GM03348 (cell line): ENCODE measurements around the gene CLK2.
A peak's percentile ranks its signal among the peaks of the same experiment; 100 is the strongest.
"Not testable (repeated sequence)": the region's sequence is repeated elsewhere in the genome, so short reads cannot be mapped to it uniquely, and the experiment has no call there.

ENCODE experiments used
- DNase-seq: peaks from one replicate; pipeline ENCODE4 v3.0.0; 2012; ENCODE audit warnings: low spot score

The CLK2 gene

DNA sequence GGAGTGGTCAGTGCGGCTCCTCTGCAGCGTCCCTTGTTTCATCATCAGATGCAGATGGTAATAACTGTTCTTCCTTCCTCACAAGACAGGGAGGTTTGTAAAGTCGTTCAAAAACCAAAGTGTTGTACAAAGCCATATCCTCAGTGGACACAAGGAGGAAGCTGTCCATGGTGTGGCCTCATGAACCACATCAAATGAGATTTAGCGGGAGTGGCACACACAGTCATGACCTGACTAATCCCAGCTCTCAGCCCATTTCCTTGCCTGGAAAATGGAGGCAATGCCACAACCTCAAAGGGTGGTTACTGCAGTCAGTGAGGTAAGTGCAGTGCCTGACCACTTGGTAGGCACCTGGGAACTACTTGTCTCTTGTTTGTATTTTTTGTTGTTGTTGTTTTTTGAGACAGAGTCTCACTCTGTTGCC lies 31.5 kb downstream of the CLK2 start:
- DNase-seq, result no peak

DNA sequence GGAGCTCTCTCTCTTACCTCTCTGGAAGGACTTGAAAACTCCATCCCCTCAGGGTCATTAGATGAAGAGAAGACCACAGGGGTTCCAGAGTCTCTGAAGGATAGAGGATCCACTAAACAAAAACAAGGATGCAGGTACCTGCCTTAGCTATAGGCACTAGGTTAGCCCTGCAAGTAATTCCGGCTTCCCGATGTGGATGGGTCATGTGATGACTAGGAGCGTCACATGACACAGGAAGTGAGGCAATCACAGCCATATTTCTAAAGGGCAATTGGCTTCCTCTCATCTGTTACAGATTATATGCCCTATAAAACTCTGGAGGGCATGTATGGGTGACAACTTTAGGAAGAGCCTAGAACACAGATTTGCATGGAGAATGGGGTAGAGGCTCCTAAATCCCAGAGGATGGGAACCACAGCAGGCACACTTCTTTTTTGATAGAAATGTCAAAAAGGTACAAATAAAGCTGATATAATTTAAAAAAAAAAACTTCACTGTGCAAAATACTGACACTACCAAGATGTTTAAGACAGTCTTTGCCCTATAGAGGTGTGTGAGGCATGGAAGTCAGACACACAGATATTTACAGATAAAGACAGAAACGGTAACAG lies 32.1 kb downstream of the CLK2 start:
- peak; percentile 79 for DNase-seq

DNA sequence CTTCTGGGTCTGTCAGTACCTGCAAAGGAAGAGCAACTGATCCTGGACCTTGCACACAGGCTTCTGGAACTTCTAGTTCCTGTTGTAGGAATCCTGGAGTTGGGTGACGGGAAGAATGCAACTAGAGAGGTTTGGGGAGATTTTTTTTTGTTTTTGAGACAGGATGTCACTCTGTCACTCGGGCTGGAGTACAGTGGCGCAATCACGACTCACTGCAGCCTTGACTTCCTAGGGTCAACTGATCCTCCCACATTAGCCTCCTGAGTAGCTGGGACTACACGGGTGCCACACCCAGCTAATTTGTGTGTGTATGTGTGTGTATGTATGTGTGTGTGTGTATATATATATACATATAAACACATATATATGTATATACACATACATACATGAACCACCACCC lies 36.9 kb downstream of the CLK2 start:
- no peak for DNase-seq

DNA sequence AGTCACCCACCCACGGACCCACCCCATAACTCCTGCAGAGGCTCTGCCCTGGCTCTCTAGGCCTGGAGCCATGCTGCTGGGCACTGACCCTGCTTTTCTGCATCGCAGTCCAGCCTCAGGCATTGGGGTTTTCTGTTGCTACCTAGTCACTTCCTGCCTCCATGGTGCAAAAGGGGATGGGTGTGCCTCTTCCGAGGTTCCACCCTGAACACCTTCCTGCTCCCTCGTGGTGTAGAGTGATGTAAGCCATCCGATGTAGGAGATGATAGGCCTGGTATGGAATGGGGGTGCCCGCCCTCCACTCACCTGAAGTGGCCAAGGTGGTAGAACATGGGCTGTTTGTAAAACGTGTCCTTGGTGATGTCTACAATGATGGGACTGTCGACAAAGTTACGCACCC lies 37.9 kb downstream of the CLK2 start:
- DNase-seq, result not testable (repeated sequence)

GRCh38 chr1:155233502-155233901 lies 39.8 kb downstream of the CLK2 start:
- not testable (repeated sequence) for DNase-seq

DNA sequence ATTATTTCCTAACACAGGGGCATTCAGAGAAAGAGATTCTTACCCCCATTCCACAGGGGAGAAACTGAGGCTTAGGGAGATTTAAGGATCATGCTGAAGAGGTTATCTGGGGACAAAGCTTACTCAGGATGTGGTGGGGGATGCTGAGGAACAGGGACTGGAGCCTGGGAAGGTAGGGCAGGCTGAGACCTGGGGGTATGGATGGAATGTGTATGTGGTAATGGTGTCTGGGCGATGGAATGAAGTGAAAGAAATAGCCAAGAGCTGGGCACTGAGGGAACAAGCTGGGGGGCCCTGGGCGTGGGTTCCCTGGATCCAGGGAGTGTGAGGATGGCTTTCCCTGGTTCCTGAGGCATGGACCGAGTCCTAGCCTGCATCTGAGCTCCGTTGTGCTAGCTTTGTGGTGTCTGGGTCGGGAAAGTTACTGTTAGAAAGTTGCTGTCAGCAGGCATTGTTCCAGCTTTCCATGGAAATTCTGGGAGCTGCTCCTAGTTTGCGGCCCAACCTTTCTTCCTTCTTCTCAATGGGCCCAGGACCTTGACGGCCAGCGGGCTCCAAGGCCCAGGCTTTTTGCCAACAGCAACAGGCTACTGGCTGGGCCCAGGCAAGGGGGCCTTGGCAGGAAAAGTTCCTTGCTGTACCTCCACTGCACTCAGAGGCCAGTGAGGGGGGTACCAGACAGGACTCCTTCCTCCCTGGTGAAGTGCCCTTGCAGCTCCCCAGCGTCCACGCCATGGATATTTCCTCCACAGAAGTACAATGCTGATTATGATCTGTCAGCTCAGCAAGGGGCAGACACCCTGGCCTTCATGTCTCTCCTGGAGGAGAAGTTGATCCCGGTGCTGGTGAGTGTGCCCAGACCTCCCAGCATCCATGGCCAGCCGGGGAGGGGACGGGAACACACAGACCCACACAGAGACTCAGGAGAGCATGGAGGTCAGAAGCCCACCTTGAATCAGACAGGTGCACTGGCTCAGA lies 41.0 kb downstream of the CLK2 start:
- DNase-seq, result peak; percentile 16

- not testable (repeated sequence) for DNase-seq
These were observed 42.0 kb downstream of the CLK2 start for GRCh38 chr1:155231302-155231701.

DNA sequence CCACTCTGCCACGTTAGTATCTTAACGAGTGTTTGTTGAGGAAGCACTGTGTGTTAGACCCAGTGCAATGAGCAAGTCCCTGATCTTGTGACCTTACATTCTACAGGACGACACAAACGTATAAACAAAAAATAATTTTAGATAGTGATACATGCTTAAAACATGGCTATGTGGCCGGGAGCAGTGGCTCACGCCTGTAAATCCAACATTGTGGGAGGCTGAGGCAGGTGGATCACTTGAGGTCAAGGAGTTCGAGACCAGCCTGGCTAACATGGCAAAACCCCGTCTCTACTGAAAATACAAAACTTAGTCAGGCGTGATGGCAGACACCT lies 45.2 kb downstream of the CLK2 start:
- DNase-seq, result no peak

DNA sequence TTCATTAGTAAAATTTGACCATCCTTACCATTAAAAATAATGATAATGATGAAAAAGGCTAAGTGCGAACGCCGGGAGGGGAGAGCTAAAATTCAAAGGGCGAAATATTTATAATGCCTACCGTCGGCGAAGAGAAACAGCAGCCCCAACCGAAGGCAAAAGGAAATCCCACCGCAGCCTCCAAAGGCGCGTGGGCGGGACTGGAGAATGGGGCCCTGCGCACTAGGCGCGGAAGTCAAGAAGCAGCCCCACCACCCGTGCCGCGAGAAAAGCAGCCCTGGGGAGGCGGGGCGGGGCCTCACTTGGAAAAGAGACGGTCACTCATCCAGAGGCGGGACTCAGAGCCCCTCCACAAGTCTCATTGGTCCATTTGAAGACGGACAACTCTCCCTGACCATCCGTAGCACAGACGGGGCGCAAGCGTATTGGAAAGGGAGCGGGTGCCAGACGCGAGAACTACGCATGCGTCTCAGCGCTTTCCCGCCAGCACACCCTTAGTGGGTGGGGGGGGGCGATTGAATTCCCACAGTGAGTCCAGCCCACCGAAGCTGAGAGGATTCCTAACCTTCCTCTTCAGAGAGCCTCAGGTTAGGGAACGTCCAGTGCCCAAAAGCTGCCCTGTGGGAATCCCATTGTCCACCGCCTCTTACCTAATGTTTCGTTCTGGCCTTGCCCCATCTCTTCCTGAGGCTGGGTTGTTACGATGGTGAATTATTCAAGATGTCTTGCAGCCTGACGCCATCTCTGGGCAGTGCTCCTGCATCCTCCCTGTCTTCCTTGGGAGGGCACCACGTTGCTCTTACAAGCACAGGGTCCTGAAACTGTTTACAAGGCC lies 45.8 kb downstream of the CLK2 start:
- DNase-seq, result peak; percentile 99

DNA sequence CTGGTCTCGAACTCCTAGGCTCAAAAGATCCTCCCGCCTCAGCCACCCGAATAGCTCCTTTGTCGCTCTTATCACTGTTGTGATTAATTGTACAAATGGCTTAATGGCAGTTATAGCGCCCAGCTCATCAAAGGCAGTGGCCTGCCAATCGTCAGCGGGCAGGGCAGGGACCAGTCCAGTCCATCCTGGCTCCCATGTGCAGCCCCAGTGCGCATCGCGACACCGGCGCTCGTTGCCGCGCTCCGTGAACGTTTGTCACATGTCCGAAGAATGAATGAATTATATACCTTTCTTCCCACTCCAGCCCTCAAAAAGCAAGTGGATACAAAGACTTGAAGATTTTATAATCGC lies 46.4 kb downstream of the CLK2 start:
- peak; percentile 37 for DNase-seq

- peak; percentile 69 for DNase-seq
These were observed 47.0 kb downstream of the CLK2 start for GRCh38 chr1:155226188-155226909.

- DNase-seq, result not testable (repeated sequence)
These were observed 47.9 kb downstream of the CLK2 start for GRCh38 chr1:155225404-155225759.

GRCh38 chr1:155223047-155223446 lies 50.3 kb downstream of the CLK2 start:
- no peak for DNase-seq

DNA sequence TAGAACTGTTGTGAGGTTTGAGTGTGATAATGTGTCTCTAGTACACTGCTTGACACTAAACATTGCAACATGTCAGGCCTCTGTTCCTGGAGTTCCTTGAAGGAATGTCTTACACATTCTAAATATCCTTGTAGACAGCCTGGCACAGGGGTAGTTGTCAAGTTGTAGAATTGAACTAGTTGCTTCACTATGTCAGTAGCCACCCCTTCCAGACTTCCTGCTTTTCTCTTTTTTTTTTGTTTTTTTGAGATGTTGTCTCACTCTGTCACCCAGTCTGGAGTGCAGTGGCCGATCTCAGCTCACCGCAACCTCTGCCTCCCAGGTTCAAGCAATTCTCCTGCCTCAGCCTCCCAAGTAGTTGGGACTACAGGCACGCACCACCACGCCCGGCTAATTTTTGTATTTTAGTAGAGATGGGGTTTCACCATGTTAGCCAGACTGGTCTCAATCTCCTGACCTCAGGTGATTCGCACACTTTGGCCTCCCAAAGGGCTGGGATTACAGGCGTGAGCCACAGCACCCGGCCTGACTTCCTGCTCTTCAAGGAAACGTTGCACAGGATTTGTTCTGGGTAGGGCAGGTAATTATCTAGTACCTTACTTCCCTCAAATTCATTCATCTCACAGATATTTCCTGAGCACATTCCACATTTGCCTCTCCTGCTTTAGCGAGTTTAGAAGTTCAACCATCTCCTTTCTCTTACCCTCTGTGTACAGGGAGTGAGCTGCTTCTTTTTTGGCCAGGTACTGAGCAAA lies 52.9 kb downstream of the CLK2 start:
- DNase-seq, result not testable (repeated sequence)

- DNase-seq, result no peak
These were observed 53.7 kb downstream of the CLK2 start for GRCh38 chr1:155219592-155220031.

DNA sequence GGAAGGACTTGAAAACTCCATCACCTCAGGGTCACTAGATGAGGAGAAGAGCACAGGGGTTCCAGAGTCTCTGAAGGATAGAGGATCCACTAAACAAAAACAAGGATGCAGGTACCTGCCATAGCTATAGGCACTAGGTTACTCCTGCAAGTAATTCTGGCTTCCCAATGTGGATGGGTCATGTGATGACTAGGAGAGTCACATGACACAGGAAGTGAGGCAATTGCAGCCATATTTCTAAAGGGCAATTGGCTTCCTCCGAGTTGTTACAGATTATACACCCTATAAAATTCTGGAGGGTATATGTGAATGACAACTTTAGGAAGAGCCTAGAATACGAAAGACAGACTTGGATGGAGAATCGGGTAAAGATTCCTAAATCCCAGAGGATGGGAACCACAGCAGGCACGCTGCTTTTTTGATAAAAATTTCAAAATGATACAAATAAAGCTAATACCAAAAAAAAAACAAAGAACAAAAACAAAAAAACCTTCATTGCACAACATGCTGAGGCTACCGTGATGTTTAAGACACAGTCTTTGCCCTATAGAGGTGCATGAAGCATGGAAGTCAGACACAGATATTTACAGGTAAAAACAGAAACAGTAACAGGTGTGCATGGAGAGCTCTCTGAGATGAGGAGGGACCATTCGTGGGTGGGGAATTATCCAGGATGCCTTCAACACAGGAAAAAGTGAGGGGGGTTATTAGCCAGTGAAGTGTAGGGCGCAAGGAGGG lies 54.3 kb downstream of the CLK2 start:
- peak; percentile 58 for DNase-seq

DNA sequence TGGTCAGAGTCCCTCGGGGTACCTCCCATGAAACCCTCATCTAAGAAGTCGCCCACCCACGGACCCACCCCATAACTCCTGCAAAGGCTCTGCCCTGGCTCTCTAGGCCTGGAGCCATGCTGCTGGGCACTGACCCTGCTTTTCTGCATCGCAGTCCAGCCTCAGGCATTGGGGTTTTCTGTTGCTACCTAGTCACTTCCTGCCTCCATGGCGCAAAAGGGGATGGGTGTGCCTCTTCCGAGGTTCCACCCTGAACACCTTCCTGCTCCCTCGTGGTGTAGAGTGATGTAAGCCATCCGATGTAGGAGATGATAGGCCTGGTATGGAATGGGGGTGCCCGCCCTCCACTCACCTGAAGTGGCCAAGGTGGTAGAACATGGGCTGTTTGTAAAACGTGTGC lies 58.6 kb downstream of the CLK2 start:
- DNase-seq, result not testable (repeated sequence)
